Stomach (tissue), 9 donors: ENCODE results near the gene PIM2. TPM values are rescaled to one million over a fixed set of nuclear protein-coding genes. Genes with fewer than 3 reads are reported as not detected.

Experiments
- DNase-seq, 2 donors: peaks; one replicate each; pipeline versions ENCODE4 v3.0.0 to v3.0.0-alpha.2; 2013 to 2019
- H3K27ac ChIP-seq, 5 donors: fragments of 200-600 bp in 4 of 5; sonication (generic) in 4 of 5; one replicate each; pipeline ENCODE4 v1.5.1; 2013 to 2019; ENCODE audit warnings: mild to moderate bottlenecking in 1 of 5, moderate library complexity in 1 of 5
- H3K27me3 ChIP-seq, 3 donors: fragments of 200-600 bp; sonication (generic); one replicate each; pipeline ENCODE4 v1.5.1; 2017 to 2019; ENCODE audit warnings: mixed run types in 1 of 3
- H3K36me3 ChIP-seq, 4 donors: fragments of 200-600 bp; sonication (generic); 1 replicate in 3 of 4; 2 replicates in 1 of 4; pipeline ENCODE4 v1.5.1; 2016 to 2019
- H3K4me1 ChIP-seq, 4 donors: fragments of 200-600 bp; sonication (generic); one replicate each; pipeline ENCODE4 v1.5.1; 2016 to 2019
- H3K4me3 ChIP-seq, 4 donors: fragments of 200-600 bp; sonication (generic) in 3 of 4; one replicate each; pipeline ENCODE4 v1.5.1; 2016 to 2019; ENCODE audit warnings: mild to moderate bottlenecking in 1 of 4
- H3K9me3 ChIP-seq, 4 donors: fragments of 200-600 bp; sonication (generic); one replicate each; pipeline ENCODE4 v1.5.1; 2016 to 2019
- CTCF ChIP-seq, 7 experiments: fragments of 450-650 bp in 4 of 7; fragments of 200-600 bp in 3 of 7; sonication (generic) in 3 of 7; IDR thresholded peaks; one replicate each; pipeline ENCODE4 v1.5.1; 2016 to 2019; ENCODE audit warnings: antibody characterized with exemption in 7 of 7, control low read depth in 2 of 7, mild to moderate bottlenecking in 1 of 7
- EP300 ChIP-seq: sonication (generic); formaldehyde crosslinking; IDR thresholded peaks from one replicate; pipeline ENCODE4 v1.6.1; 2017; ENCODE audit warnings: antibody characterized with exemption
- POLR2A ChIP-seq, 4 donors: fragments of 450-650 bp; IDR thresholded peaks; one replicate each; pipeline ENCODE4 v1.6.1; 2016; ENCODE audit warnings: antibody characterized with exemption in 4 of 4, control low read depth in 2 of 4, mild to moderate bottlenecking in 1 of 4, moderate library complexity in 1 of 4
- POLR2AphosphoS5 ChIP-seq, 3 donors: sonication (generic); formaldehyde crosslinking; IDR thresholded peaks; one replicate each; pipeline ENCODE4 v1.6.1; 2016; ENCODE audit warnings: antibody characterized with exemption in 3 of 3
- WGBS, 5 donors: extraction: QIAGEN DNeasy Blood & Tissue Kit in 3 of 5; methylation state at CpG; one replicate each; pipeline versions ENCODE4 v1.1.5 to v1.1.7; 2013 to 2018; 5-methylcytosine and 5-hydroxymethylcytosine counted together
- intact Hi-C: fragments of 100-400 bp; cut with DNase I; formaldehyde crosslinking; loops from one replicate; pipeline ENCODE4 v1.15.1; 2023; ENCODE audit warnings: low total_unique reads
- polyA plus RNA-seq, 3 donors: library from polyadenylated mRNA; stranded (reverse); fragments of 200-250 nt; gene quantifications; one replicate each; pipeline ENCODE4 v1.2.3, GENCODE V29; 2013
- total RNA-seq, 5 donors: library from RNA; depleted of rRNA; stranded (reverse); fragments of >200 nt; gene quantifications; one replicate each; pipeline versions ENCODE4 v1.1.0 to v1.2.3, GENCODE V29; 2014 to 2016
- donor health status: healthy with polysubstance abuse.
- donor health status: Bipolar disorder and iron deficiency.
- donor health status: healthy.

Gene PIM2
- total and polyA plus RNA-seq, 8 donors, result 1.2 to 33.2 (median 9.9) TPM

GRCh38 chrX:48924270-48924669, 5.4 kb upstream of the PIM2 start:
- no peaks in the 10 kb centered on the region for H3K9me3 ChIP-seq
- no peak overlapping the region for H3K27ac ChIP-seq
- no peaks in the 10 kb centered on the region for H3K27me3 ChIP-seq
- intact Hi-C loops, result no loop called here
- TF ChIP-seq EP300 (no peak), POLR2A (IDR thresholded peaks at IDR 0.05) (no peak), POLR2AphosphoS5 (IDR thresholded peaks at IDR 0.05) (no peak), CTCF (IDR thresholded peaks at IDR 0.05) (no peak)
- no peak for DNase-seq
- peaks cover 5 to 71% (median 50%) of the 10 kb centered on the region in 4 donors for H3K36me3 ChIP-seq
- no peak overlapping the region for H3K4me3 ChIP-seq
- peaks cover 0 to 9% (median 7%) of the 10 kb centered on the region in 4 donors for H3K4me1 ChIP-seq
- 83 to 98% (median 92%) methylated on average over 4 to 5 of the region's 5 CpGs for WGBS, 5 donors

- 87 to 96% (median 94%) methylated on average over 5 to 13 of the region's 13 CpGs for WGBS, 5 donors
- intact Hi-C loops, result no loop called here
- Histone ChIP-seq H3K9me3 (no peaks in the 10 kb centered on the region), H3K36me3 (peaks cover 5 to 68% (median 50%) of the 10 kb centered on the region in 4 donors), H3K27me3 (no peaks in the 10 kb centered on the region), H3K27ac (no peak overlapping the region), H3K4me3 (no peak overlapping the region), H3K4me1 (peaks cover 0 to 9% (median 7%) of the 10 kb centered on the region in 4 donors)
- no peak for TF ChIP-seq CTCF (IDR thresholded peaks at IDR 0.05)
- no peak for TF ChIP-seq EP300
- TF ChIP-seq POLR2A (IDR thresholded peaks at IDR 0.05), result no peak
- no peak for TF ChIP-seq POLR2AphosphoS5 (IDR thresholded peaks at IDR 0.05)
- no peak for DNase-seq
Observed at GRCh38 chrX:48923771-48924170, 4.9 kb upstream of the PIM2 start.

- intact Hi-C loops, result no loop called here
- DNase-seq, result no peak
- peaks cover 0 to 28% (median 15%) of the 10 kb centered on the region in 4 donors for H3K4me1 ChIP-seq
- no peak for TF ChIP-seq CTCF (IDR thresholded peaks at IDR 0.05)
- TF ChIP-seq EP300, result no peak
- TF ChIP-seq POLR2A (IDR thresholded peaks at IDR 0.05), result no peak
- TF ChIP-seq POLR2AphosphoS5 (IDR thresholded peaks at IDR 0.05), result no peak
- no peak overlapping the region for H3K4me3 ChIP-seq
- WGBS, 5 donors, result 60 to 84% (median 71%) methylated on average over 4 of the region's 4 CpGs
- no peaks in the 10 kb centered on the region for H3K9me3 ChIP-seq
- H3K36me3 ChIP-seq, result peaks cover 5 to 47% (median 43%) of the 10 kb centered on the region in 4 donors
- peak overlapping the region in 2 of 5 donors; percentile 8 to 88 for H3K27ac ChIP-seq
- H3K27me3 ChIP-seq, result no peaks in the 10 kb centered on the region
Observed at GRCh38 chrX:48920718-48921104, 1.9 kb upstream of the PIM2 start.

GRCh38 chrX:48919947-48920717, 1.3 kb upstream of the PIM2 start:
- Histone ChIP-seq H3K4me3 (peak overlapping the region in 2 of 4 donors; percentile 59 to 71), H3K27ac (peak overlapping the region in 4 of 5 donors; percentile 84 to 90 (median 88)), H3K27me3 (no peaks in the 10 kb centered on the region), H3K4me1 (peaks cover 0 to 28% (median 15%) of the 10 kb centered on the region in 4 donors), H3K36me3 (peaks cover 0 to 46% (median 43%) of the 10 kb centered on the region in 4 donors), H3K9me3 (no peaks in the 10 kb centered on the region)
- intact Hi-C loops, result no loop called here
- 38 to 50% (median 44%) methylated on average over 7 to 8 of the region's 8 CpGs for WGBS, 5 donors
- TF ChIP-seq POLR2AphosphoS5 (IDR thresholded peaks at IDR 0.05) (no peak), EP300 (no peak), POLR2A (IDR thresholded peaks at IDR 0.05) (no peak), CTCF (IDR thresholded peaks at IDR 0.05) (no peak)
- DNase-seq, result no peak
